ENCODE measurements around the gene DCAF4L1. TPM values are rescaled to one million over a fixed set of nuclear protein-coding genes. Genes with fewer than 3 reads are reported as not detected.

The DCAF4L1 gene
- polyA plus RNA-seq, 2 of the 4 experiments (the other 2 are of a cell fraction), result 0.12 to 0.14 TPM

DNA sequence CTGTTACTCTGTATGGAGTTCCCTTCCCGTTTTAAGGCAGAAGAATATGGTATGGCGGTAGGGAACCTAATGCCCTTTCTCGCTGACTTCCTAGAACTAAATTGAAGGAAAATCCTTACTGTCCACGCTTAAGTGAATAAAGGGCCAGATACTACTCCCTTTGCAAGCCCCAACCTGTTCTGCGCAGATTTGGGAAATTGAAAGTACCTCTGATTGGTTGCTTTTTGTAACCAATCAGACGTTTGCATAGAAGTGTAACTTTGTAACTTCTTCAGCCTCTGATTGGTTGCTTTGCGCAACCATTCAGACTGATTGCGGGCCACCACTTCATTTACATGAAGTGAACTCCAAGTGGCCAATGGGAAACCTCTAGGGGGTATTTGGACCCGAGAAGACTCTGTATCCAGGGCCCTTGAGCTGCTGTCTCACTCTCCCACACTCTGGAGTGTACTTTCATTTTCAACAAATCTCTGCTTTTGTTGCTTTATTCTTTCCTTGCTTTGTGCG is 47.5 kb upstream of the DCAF4L1 start:
- TF ChIP-seq HEYL (CRISPR knock-in tag; IDR thresholded peaks at IDR 0.05), result no peak
- no peak for TF ChIP-seq BHLHE40 (IDR thresholded peaks at IDR 0.05; ENCODE audit: low read depth, low read length)
- TF ChIP-seq JUN (IDR thresholded peaks at IDR 0.05), result no peak
- no peak for TF ChIP-seq ZSCAN20 (CRISPR knock-in tag; IDR thresholded peaks at IDR 0.05)
- TF ChIP-seq ZFP36 (IDR thresholded peaks at IDR 0.05; ENCODE audit: borderline replicate concordance, partially characterized antibody), result no peak
- TF ChIP-seq POLR2AphosphoS2 (conservative IDR thresholded peaks at IDR 0.05; ENCODE audit: low read length), result no peak
- TF ChIP-seq, protein P1, sequence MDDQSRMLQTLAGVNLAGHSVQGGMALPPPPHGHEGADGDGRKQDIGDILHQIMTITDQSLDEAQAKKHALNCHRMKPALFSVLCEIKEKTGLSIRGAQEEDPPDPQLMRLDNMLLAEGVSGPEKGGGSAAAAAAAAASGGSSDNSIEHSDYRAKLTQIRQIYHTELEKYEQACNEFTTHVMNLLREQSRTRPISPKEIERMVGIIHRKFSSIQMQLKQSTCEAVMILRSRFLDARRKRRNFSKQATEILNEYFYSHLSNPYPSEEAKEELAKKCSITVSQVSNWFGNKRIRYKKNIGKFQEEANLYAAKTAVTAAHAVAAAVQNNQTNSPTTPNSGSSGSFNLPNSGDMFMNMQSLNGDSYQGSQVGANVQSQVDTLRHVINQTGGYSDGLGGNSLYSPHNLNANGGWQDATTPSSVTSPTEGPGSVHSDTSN (IDR thresholded peaks at IDR 0.05), result no peak
- TF ChIP-seq, protein P2, sequence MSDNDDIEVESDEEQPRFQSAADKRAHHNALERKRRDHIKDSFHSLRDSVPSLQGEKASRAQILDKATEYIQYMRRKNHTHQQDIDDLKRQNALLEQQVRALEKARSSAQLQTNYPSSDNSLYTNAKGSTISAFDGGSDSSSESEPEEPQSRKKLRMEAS (IDR thresholded peaks at IDR 0.05), result no peak
- no peak for TF ChIP-seq CEBPB (IDR thresholded peaks at IDR 0.05)
- TF ChIP-seq MYC (IDR thresholded peaks at IDR 0.05; ENCODE audit: borderline replicate concordance, low read length), result no peak
- TF ChIP-seq, protein P3, sequence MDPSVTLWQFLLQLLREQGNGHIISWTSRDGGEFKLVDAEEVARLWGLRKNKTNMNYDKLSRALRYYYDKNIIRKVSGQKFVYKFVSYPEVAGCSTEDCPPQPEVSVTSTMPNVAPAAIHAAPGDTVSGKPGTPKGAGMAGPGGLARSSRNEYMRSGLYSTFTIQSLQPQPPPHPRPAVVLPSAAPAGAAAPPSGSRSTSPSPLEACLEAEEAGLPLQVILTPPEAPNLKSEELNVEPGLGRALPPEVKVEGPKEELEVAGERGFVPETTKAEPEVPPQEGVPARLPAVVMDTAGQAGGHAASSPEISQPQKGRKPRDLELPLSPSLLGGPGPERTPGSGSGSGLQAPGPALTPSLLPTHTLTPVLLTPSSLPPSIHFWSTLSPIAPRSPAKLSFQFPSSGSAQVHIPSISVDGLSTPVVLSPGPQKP (IDR thresholded peaks at IDR 0.05; ENCODE audit: low read depth, low read length), result no peak
- TF ChIP-seq EHF (CRISPR knock-in tag; IDR thresholded peaks at IDR 0.05), result no peak
- no peak for TF ChIP-seq KDM1A (IDR thresholded peaks at IDR 0.05; ENCODE audit: low read depth)
- TF ChIP-seq, protein P4, sequence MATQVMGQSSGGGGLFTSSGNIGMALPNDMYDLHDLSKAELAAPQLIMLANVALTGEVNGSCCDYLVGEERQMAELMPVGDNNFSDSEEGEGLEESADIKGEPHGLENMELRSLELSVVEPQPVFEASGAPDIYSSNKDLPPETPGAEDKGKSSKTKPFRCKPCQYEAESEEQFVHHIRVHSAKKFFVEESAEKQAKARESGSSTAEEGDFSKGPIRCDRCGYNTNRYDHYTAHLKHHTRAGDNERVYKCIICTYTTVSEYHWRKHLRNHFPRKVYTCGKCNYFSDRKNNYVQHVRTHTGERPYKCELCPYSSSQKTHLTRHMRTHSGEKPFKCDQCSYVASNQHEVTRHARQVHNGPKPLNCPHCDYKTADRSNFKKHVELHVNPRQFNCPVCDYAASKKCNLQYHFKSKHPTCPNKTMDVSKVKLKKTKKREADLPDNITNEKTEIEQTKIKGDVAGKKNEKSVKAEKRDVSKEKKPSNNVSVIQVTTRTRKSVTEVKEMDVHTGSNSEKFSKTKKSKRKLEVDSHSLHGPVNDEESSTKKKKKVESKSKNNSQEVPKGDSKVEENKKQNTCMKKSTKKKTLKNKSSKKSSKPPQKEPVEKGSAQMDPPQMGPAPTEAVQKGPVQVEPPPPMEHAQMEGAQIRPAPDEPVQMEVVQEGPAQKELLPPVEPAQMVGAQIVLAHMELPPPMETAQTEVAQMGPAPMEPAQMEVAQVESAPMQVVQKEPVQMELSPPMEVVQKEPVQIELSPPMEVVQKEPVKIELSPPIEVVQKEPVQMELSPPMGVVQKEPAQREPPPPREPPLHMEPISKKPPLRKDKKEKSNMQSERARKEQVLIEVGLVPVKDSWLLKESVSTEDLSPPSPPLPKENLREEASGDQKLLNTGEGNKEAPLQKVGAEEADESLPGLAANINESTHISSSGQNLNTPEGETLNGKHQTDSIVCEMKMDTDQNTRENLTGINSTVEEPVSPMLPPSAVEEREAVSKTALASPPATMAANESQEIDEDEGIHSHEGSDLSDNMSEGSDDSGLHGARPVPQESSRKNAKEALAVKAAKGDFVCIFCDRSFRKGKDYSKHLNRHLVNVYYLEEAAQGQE (IDR thresholded peaks at IDR 0.05), result no peak
- TF ChIP-seq CHD2 (IDR thresholded peaks at IDR 0.05; ENCODE audit: low read length, partially characterized antibody), result no peak
- TF ChIP-seq, protein P5, sequence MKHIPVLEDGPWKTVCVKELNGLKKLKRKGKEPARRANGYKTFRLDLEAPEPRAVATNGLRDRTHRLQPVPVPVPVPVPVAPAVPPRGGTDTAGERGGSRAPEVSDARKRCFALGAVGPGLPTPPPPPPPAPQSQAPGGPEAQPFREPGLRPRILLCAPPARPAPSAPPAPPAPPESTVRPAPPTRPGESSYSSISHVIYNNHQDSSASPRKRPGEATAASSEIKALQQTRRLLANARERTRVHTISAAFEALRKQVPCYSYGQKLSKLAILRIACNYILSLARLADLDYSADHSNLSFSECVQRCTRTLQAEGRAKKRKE (CRISPR knock-in tag; IDR thresholded peaks at IDR 0.05; ENCODE audit: low read depth), result no peak
- no peak for TF ChIP-seq SREBF2 (IDR thresholded peaks at IDR 0.05)
- no peak for TF ChIP-seq HOXA7 (CRISPR knock-in tag; IDR thresholded peaks at IDR 0.05)
- no peak for TF ChIP-seq TP53 (CRISPR knock-in tag; IDR thresholded peaks at IDR 0.05)
- WGBS (ENCODE audit: missing lambda C conversion rate), result 46% methylated on average over 10 of the region's 10 CpGs
- FAIRE-seq (no peak), DNase-seq (ENCODE audit: low read depth in 1 of 2, low spot score in 1 of 2) (peak in 1 of 2 experiments; percentile 86), ATAC-seq (peak; percentile 32 to 74)
- Histone ChIP-seq H3K27ac (peak overlapping the region; percentile 93 to 99), H3K4me3 (peak overlapping the region; percentile 99), H3K4me2 (peak overlapping the region; percentile 94), H3K4me1 (peaks cover 30% of the 10 kb centered on the region; the same call in 2 of the 3 replicates), H3K9me3 (no peaks in the 10 kb centered on the region)
- ChIA-PET POLR2A (no interaction called here), CTCF (no interaction called here)

DNA sequence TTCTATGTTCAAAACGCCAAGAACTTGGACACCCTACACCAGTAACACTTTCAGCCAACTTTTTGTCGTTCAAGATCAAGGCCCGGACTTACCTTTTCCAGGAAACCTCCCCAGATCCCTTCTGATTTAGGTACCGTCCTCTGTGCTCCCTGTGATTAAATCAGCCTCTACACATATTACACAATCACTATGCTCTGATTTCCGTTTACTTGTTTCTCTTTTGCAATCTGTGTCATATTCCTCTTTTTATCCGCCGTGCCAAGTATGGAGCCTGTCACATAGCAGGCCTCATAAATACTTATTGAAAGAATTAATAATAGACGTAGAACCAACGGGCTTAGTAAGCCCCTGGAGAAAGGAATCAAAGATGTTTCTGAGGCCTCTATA is 47.0 kb upstream of the DCAF4L1 start:
- WGBS (ENCODE audit: missing lambda C conversion rate), result 24% methylated on average over 9 of the region's 9 CpGs
- POLR2A ChIA-PET, result no interaction called here
- H3K4me3 ChIP-seq, result peak overlapping the region; percentile 99
- ATAC-seq (peak; percentile 11 to 37; a peak in 5 of 6 replicates), FAIRE-seq (no peak), DNase-seq (ENCODE audit: low read depth in 1 of 2, low spot score in 1 of 2) (no peak)
- 0 out of 4 replicates have a peak, but pooled peaks of 1 of the 2 experiments have one; percentile 20 for TF ChIP-seq CEBPB (IDR thresholded peaks at IDR 0.05)
- no peak for TF ChIP-seq HOXB5 (CRISPR knock-in tag; IDR thresholded peaks at IDR 0.05)
- no peak for TF ChIP-seq RNF2 (IDR thresholded peaks at IDR 0.05; ENCODE audit: borderline replicate concordance, low read depth)
- TF ChIP-seq, protein P6, sequence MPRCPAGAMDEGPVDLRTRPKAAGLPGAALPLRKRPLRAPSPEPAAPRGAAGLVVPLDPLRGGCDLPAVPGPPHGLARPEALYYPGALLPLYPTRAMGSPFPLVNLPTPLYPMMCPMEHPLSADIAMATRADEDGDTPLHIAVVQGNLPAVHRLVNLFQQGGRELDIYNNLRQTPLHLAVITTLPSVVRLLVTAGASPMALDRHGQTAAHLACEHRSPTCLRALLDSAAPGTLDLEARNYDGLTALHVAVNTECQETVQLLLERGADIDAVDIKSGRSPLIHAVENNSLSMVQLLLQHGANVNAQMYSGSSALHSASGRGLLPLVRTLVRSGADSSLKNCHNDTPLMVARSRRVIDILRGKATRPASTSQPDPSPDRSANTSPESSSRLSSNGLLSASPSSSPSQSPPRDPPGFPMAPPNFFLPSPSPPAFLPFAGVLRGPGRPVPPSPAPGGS (IDR thresholded peaks at IDR 0.05), result no peak
- peak overlapping the region; percentile 94 for H3K4me2 ChIP-seq
- CTCF ChIA-PET, result no interaction called here
- H3K4me1 ChIP-seq, result peaks cover 31% of the 10 kb centered on the region; the same call in 2 of the 3 replicates
- no peaks in the 10 kb centered on the region for H3K9me3 ChIP-seq
- H3K27ac ChIP-seq, result peak overlapping the region; percentile 93 to 99

Data from A549 (cell line).